Measurements from ENCODE around the gene AKR1C1.
"Not testable (repeated sequence)": the region's sequence is repeated elsewhere in the genome, so short reads cannot be mapped to it uniquely, and the experiment has no call there.

AKR1C1 gene

DNA sequence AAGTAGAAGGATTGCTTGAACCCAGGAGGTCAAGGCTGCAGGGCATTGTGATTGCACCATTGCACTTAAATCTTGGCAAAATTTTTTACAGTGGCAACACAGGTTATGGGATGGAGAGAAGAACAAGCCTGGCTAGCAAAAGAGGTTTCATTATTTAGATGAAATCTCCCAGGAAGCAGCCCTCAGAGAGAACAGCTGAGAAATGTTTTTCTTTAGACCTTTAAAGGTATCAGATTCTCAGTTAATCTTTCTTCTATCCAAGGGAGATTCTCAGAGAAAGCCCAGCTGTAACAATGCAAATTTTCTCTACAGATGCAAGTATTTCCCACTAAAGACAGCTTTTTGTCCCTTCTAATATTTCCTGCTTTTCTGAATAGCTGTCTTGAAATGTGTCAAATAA, 19.8 kb upstream of the AKR1C1 start:
- H3K4me1 Mint-ChIP-seq, ATAC-seq, H3K9me3 Mint-ChIP-seq: not testable (repeated sequence)

DNA sequence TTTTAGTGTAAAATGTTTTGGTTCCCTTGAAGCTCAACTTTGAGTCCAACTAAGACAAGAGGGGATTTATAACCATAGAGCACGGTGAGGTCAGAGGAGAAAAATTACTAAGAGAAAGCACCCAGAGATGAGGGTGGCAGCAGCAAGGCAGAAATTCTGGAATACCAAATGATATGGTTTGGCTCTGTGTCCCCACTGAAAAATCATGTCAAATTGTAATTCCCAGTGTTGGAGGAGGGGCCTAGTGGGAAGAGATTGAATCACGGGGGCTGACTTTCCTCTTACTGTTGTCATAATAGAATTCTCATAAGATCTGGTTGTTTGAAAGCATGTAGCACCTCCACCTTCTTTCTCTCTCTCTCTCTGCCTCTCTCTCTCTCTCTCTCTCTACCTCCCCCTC, 19.4 kb upstream of the AKR1C1 start:
- Mint-ChIP-seq H3K36me3 (no peaks in the 10 kb centered on the region), H3K27me3 (peaks cover 3% of the 10 kb centered on the region), H3K9me3 (no peaks in the 10 kb centered on the region), H3K27ac (no peak overlapping the region), H3K4me3 (no peak overlapping the region), H3K4me1 (no peaks in the 10 kb centered on the region)
- ATAC-seq: no peak

More for the DNA sequence above, 19.8 kb upstream of the AKR1C1 start:
- H3K36me3 Mint-ChIP-seq, H3K27ac Mint-ChIP-seq, H3K27me3 Mint-ChIP-seq, H3K4me3 Mint-ChIP-seq: not testable (repeated sequence)

DNA sequence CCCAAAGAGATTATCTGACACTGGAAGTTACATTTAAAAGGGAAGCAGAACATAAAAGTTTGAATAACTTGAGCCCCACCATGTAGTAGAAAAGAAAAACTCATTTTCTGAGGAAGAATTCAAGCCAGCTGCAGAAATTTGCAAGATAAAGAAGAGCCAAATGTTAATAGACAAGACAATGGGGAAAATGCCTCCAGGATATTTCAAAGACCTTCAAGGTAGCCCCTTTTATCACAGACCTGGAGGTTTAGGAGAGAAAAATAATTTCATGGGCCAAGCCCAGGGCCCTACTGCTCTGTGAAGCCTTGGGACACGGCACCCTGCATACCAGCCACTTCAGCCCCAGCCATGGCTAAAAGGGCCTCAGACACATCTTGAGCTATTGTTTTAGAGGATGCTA, 18.4 kb upstream of the AKR1C1 start:
- Mint-ChIP-seq H3K27me3 (no peaks in the 10 kb centered on the region), H3K9me3 (no peaks in the 10 kb centered on the region), H3K27ac (no peak overlapping the region), H3K36me3 (no peaks in the 10 kb centered on the region), H3K4me1 (no peaks in the 10 kb centered on the region), H3K4me3 (no peak overlapping the region)
- ATAC-seq: no peak

DNA sequence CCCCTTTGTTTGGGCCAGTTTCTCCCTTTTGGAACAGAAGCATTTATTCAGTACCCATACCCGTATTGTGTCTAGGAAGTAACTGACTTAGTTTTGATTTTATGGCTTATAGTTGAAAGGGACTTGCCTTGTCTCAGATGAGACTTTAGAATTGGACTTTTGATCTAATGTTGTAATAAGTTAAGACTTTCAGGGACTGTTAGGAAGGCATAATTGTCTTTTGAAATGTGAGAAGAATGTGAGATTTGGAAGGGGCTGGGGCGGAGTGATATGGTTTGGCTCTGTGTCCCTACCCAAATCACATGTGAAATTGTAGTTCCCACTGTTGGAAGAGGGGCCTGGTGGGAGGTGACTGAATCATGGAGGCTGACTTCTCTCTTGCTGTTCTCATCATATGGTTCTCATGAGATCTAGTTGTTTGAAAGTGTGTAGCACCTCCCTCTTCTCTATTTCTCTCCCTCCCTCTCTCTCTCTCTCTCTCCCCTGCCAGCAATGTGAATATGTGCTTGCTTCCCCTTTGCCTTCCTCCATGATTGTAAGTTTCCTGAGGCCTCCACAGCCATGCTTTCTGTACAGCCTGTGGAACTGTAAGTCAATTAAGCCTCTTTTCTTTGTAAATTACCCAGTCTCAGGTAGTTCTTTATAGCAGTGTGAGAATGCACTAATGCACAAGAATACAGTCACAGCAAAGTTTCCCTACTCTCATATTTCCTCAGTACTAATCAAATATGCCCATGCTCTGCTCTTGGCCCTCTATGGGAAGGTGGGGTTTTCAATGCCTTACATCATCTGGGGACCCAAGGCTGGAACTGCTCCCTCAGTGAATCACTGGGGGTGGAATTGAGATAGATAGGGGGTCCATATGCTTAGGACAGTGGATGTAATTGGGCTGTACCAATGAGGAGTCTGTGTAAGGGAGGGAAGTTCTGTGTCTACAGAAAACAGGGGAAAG, 17.2 kb upstream of the AKR1C1 start:
- Mint-ChIP-seq H3K27ac (no peak overlapping the region), H3K27me3 (no peaks in the 10 kb centered on the region), H3K4me1 (no peaks in the 10 kb centered on the region), H3K9me3 (no peaks in the 10 kb centered on the region), H3K36me3 (no peaks in the 10 kb centered on the region), H3K4me3 (no peak overlapping the region)
- no peak for ATAC-seq

DNA sequence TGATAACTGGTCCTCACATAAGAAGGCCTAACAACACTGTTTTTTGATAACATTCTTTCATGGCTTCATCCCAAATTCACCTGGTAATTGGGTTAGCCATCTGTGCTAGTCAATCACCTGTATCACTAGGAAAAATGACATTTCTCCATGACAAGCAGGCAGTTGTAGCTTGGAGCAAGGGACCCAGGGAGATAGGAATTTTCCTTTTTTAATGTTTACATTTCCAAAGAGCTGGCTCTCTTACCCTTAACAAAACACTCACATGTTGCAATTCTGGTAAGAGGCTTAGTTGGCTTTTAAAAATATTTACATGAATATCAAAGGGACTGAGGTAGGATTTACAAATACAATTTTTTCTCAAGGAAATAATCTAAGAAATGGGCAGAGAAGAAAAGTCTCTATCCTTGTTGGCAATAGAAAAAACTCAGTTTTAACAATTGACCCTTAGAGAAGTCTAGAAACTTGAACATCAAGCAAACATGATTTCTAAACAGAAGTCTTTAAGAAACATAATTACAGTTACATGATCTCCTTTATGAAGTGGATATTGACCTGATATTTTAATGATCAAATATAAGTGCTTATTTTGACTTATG, 16.1 kb upstream of the AKR1C1 start:
- H3K27ac Mint-ChIP-seq: no peak overlapping the region
- H3K4me3 Mint-ChIP-seq: no peak overlapping the region
- no peaks in the 10 kb centered on the region for H3K36me3 Mint-ChIP-seq
- no peaks in the 10 kb centered on the region for H3K9me3 Mint-ChIP-seq
- H3K4me1 Mint-ChIP-seq: no peaks in the 10 kb centered on the region
- no peaks in the 10 kb centered on the region for H3K27me3 Mint-ChIP-seq
- ATAC-seq: no peak

DNA sequence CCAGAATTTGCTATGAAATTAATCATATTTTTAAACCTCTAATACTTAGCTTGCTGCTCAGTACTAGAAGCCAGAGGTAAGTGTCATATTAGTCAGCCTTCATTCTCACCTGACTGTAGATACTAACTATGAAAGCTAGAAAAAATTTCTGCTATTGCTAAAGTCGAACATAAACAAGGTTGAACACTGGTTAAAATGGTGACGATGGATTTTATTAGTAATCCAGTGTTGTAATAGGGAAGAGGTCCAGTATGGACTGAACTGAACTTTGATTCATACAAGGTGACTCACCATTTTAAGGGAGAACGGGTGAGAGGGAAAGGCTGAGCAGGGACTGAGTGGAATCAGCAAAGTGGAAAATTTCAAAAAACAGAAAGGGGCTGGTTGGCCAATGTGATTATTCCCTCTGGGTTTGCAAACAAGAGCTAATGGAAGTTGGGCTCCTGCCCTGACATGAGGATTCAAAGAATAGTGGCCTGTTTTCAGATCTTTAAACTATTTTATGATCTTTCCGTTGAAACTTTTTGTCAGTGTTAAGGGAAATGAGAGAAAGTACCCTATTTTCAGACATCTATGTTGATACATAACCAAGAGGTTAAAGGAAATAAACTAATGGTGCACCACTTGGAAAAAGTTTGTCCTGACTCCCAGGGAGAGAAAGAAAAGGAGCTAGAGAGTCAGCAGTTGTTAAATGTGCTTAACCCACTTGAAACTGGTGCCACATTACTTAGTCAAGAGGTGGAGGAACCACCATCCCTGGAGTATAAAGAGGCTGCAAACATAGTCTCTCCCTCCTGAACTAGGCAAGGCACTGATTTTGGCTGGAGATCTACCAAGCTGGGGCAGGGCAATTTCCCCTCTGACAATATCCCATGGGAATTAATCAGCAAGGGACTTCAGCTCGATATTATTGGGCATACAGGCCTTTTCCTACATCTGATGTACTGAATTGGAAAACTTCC, 15.3 kb upstream of the AKR1C1 start:
- no peak for ATAC-seq
- H3K27me3 Mint-ChIP-seq: no peaks in the 10 kb centered on the region
- no peak overlapping the region for H3K4me3 Mint-ChIP-seq
- H3K9me3 Mint-ChIP-seq: no peaks in the 10 kb centered on the region
- no peak overlapping the region for H3K27ac Mint-ChIP-seq
- no peaks in the 10 kb centered on the region for H3K36me3 Mint-ChIP-seq
- no peaks in the 10 kb centered on the region for H3K4me1 Mint-ChIP-seq

DNA sequence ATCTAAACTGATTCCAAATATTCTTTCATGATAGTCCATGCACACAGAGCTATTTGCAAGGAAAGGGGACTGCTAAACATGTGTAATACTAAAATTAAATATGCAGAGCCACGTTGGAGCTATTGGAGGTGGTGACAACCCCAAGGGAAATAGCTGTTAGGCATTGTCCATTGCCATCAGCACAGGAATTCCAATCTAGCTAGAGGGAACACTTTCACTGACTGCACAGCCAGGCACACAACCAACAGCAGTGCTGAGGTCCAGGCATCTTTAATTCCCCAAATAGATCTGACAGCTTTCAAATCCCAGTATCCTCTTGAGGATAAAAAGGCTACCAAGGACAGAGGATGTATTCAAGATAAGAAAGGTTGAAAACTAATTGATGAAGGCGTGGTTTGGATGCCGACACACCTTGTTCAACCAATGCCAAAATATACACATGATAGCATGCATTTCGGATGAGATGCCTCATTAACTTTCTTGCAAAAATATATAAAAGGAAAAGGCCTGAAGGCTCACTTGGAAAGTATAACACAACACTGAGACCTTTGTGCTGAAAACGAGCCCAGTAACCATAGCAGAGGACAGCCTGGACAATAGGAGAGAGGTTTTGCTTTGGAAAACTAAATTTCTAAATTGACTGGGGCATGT, 11.6 kb upstream of the AKR1C1 start:
- not testable (repeated sequence) for H3K4me1 Mint-ChIP-seq, H3K9me3 Mint-ChIP-seq, H3K4me3 Mint-ChIP-seq, H3K36me3 Mint-ChIP-seq, H3K27ac Mint-ChIP-seq, H3K27me3 Mint-ChIP-seq, ATAC-seq

DNA sequence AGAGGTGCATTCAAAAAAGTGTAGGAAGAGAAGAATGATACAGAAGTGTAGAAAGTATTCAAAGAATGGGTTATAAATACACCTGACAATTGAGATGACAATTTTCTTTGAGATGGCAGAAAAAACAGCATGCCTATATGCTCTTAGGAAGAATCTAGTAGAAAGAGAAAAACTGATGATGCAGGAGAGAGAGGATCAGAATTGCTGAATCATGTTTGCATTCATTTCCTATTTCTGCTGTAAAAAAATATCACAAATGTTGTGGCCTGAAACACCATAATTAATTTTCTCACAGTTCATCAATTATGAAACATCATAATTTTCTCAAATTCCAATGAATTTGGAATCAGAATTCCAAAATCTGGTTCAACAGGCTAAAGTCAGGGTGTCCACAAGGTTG, 9.8 kb upstream of the AKR1C1 start:
- Mint-ChIP-seq H3K9me3 (no peaks in the 10 kb centered on the region), H3K36me3 (no peaks in the 10 kb centered on the region), H3K4me3 (no peak overlapping the region), H3K27ac (no peak overlapping the region), H3K27me3 (no peaks in the 10 kb centered on the region), H3K4me1 (no peaks in the 10 kb centered on the region)
- ATAC-seq: no peak

DNA sequence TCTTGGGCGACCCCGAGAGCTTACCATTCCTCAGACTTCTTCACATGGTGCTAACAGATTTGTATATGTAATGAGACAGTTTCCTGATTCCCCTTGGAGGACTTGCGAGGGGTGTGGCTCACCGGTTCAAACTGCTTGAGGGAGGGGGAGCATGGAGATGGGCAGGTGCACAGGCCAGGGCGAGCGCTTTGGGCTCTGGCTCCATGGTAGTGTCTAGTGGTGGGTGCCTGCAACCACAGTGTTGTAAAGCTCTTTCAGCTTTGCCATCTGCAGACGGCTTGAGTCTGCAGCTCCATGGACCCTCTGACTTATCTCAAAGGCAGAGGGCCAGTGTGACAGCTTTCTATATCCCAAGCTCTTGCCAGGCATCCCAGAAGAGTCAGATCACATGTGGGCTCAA, 7.1 kb upstream of the AKR1C1 start:
- not testable (repeated sequence) for H3K9me3 Mint-ChIP-seq, ATAC-seq, H3K4me3 Mint-ChIP-seq, H3K36me3 Mint-ChIP-seq, H3K4me1 Mint-ChIP-seq, H3K27me3 Mint-ChIP-seq, H3K27ac Mint-ChIP-seq

DNA sequence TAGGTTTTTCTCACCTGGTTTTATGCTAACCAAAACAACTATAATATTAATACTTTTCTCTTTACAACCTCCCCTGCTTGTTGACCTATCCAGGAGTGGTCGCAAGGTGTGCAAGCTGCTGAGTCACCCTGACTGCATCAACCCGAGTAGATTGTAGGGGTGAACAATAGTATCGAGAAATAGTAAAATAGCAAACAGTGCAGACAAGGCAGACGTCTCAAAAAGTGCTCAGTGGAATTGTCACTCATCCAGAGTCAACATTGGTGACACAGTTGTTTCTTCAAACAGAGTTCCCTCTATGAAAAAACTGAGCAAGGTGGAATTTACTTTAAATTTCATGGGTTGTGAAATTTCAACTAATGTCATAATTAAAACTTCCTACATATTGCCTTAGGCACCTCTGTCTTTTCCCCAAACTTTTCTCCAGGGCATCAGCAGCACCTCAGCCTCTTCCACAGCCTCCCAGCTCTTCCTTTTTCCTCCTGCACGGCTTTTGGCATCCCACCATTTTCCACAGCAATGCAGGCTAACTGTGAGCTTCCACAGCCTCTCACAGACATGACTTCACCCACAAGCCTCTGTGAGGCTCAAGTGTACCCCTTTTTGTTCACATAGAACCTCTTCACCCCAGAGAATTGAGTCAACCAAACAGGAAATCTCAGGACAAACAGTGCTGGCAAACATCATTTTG, 6.1 kb upstream of the AKR1C1 start:
- H3K36me3 Mint-ChIP-seq, H3K4me3 Mint-ChIP-seq, H3K4me1 Mint-ChIP-seq: not testable (repeated sequence)

DNA sequence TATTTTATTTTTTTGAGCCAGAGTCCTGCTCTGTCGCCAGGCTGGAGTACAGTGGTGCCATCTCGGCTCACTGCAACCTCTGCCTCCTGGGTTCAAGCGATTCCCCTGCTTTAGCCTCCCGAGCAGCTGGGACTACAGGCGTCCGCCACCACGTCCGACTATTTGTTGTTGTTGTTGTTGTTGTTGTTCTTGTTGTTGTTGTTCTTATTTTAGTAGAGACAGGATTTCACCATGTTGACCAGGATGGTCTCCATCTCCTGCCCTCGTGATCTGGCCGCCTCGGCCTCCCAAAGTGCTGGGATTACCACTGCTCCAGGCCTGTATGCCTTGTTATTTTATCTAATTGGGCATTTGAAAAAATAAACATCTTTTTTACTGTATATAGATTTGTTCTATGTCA, 1.7 kb upstream of the AKR1C1 start:
- ATAC-seq, H3K9me3 Mint-ChIP-seq, H3K27ac Mint-ChIP-seq, H3K27me3 Mint-ChIP-seq, H3K4me3 Mint-ChIP-seq, H3K36me3 Mint-ChIP-seq, H3K4me1 Mint-ChIP-seq: not testable (repeated sequence)

More for the DNA sequence above, 6.1 kb upstream of the AKR1C1 start:
- not testable (repeated sequence) for H3K27ac Mint-ChIP-seq, H3K27me3 Mint-ChIP-seq, H3K9me3 Mint-ChIP-seq, ATAC-seq

DNA sequence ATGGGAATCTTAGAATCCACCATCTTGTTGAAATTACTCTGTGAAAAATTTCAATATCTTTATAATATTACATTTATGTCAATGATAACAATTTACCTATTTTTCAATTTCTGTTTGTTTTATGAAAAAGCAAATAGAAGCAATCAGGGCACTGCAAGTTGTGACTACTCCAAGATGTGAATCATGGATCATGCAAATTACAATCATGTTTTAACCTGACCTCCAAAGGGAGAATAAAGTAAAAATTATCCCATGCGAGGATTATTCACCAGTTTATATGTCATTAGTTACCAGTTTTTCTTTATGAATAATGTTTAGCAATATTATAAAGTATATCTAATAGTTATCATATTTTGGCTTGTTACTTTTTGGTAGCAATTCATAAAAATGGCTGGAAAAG, 907 bp upstream of the AKR1C1 start:
- not testable (repeated sequence) for H3K27me3 Mint-ChIP-seq, ATAC-seq, H3K4me3 Mint-ChIP-seq

DNA sequence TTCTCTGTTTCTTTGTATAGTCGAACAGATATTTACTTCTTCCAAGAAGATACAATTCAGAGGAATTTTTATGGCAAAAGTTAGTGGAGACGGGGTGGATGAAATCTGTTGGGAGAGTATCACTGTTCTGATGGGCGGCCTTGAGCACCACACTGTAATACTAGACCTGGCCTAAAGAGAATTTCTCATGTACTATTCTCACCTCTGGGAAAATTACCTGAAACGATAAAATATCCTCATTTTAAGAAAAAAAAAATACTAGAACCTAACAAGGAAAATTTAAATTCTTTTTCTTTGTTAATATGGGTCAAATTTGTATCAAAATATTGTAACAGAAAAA, 570 bp downstream of the AKR1C1 start:
- not testable (repeated sequence) for H3K36me3 Mint-ChIP-seq, H3K27me3 Mint-ChIP-seq, ATAC-seq, H3K27ac Mint-ChIP-seq, H3K4me1 Mint-ChIP-seq, H3K4me3 Mint-ChIP-seq, H3K9me3 Mint-ChIP-seq

More for the DNA sequence above, 907 bp upstream of the AKR1C1 start:
- H3K4me1 Mint-ChIP-seq, H3K9me3 Mint-ChIP-seq, H3K27ac Mint-ChIP-seq, H3K36me3 Mint-ChIP-seq: not testable (repeated sequence)

DNA sequence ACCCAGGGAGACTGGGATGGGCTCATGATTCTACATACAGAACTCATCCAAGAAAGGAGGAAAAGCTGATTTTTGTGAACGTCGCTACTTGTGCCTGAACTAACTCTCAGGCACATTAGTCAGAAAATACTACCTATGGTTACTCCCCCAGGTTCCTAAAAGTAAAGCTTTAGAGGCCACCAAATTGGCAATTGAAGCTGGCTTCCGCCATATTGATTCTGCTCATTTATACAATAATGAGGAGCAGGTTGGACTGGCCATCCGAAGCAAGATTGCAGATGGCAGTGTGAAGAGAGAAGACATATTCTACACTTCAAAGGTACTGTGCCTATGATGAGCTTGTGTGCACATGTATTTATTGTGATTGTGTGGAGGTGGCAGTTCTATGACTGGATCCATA, 2.5 kb downstream of the AKR1C1 start:
- not testable (repeated sequence) for H3K4me1 Mint-ChIP-seq, H3K36me3 Mint-ChIP-seq, H3K27ac Mint-ChIP-seq, ATAC-seq, H3K4me3 Mint-ChIP-seq, H3K27me3 Mint-ChIP-seq, H3K9me3 Mint-ChIP-seq

DNA sequence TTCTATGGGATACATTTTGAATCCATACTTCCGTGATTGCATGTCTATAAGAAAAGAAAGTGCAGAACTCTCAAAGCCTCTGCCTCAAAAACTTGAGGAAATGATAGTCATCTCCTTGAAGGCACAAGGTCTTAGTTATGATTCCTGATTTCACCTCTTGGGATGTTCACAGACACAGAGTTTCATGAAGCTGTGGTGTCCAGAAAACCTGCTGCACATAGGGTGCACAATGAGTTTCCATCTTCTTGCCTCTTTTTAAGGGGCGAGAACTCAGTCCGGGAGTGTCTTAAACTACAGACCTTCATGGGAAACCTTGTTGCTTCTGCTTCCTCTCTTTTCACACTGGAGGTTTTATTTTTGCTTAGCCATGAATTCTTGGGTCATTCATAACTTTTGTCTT, 4.0 kb downstream of the AKR1C1 start:
- not testable (repeated sequence) for H3K9me3 Mint-ChIP-seq, H3K36me3 Mint-ChIP-seq, H3K4me1 Mint-ChIP-seq, H3K27ac Mint-ChIP-seq, H3K27me3 Mint-ChIP-seq, ATAC-seq, H3K4me3 Mint-ChIP-seq
